HepG2 (cell line): ENCODE measurements around the gene H2AZ2. TPM values are rescaled to one million over a fixed set of nuclear protein-coding genes. Genes with fewer than 3 reads are reported as not detected.
A peak's percentile ranks its signal among the peaks of the same experiment; 100 is the strongest.

Experiments
- ATF4 ChIP-seq, 2 experiments: fragments of 450-650 bp in 1 of 2; sonication (generic) in 1 of 2; formaldehyde crosslinking; IDR thresholded peaks; 2 replicates each; pipeline versions ENCODE4 v1.5.0 to v1.8.0; 2020 to 2022; ENCODE audit warnings: mild to moderate bottlenecking in 1 of 2, missing genetic modification reagents in 1 of 2
- HBP1 ChIP-seq: IDR thresholded peaks from 2 replicates; pipeline ENCODE4 v1.6.1; 2016; ENCODE audit warnings: low read depth, control low read depth
- HMGXB3 ChIP-seq: sonication (generic); formaldehyde crosslinking; IDR thresholded peaks from 2 replicates; pipeline ENCODE4 v1.4.0; 2020; ENCODE audit warnings: missing genetic modification reagents, borderline replicate concordance
- REST ChIP-seq, 2 experiments: IDR thresholded peaks; 2 replicates each; pipeline ENCODE4 v1.6.1; 2011 to 2012; ENCODE audit warnings: low read length in 2 of 2, borderline replicate concordance in 1 of 2, low read depth in 1 of 2, mild to moderate bottlenecking in 1 of 2, moderate library complexity in 1 of 2
- SKIL ChIP-seq: sonication (generic); formaldehyde crosslinking; IDR thresholded peaks from 2 replicates; pipeline ENCODE4 v1.8.0; 2022; ENCODE audit warnings: missing genetic modification reagents, mild to moderate bottlenecking, moderate library complexity, borderline replicate concordance
- SMC3 ChIP-seq: IDR thresholded peaks from 2 replicates; pipeline ENCODE4 v1.6.1; 2011; ENCODE audit warnings: low read length, improper control_type of control experiment
- SRF ChIP-seq: IDR thresholded peaks from 2 replicates; pipeline ENCODE4 v1.6.1; 2011; ENCODE audit warnings: mild to moderate bottlenecking, low read depth, low read length, moderate library complexity
- TARDBP ChIP-seq: sonication (generic); formaldehyde crosslinking; IDR thresholded peaks from 2 replicates; pipeline ENCODE4 v1.8.0; 2022; ENCODE audit warnings: mild to moderate bottlenecking, missing genetic modification reagents
- ZBTB3 ChIP-seq: sonication (generic); formaldehyde crosslinking; IDR thresholded peaks from 2 replicates; pipeline ENCODE4 v1.4.0; 2020; ENCODE audit warnings: low read depth, mild to moderate bottlenecking, moderate library complexity, missing genetic modification reagents, borderline replicate concordance
- ZNF207 ChIP-seq: fragments of 450-650 bp; IDR thresholded peaks from 2 replicates; pipeline ENCODE4 v1.6.1; 2016; ENCODE audit warnings: antibody characterized with exemption, borderline replicate concordance
- ZNF232 ChIP-seq: sonication (generic); formaldehyde crosslinking; IDR thresholded peaks from 2 replicates; pipeline ENCODE4 v1.4.0; 2020; ENCODE audit warnings: missing genetic modification reagents, borderline replicate concordance
- ZNF607 ChIP-seq: sonication (generic); formaldehyde crosslinking; IDR thresholded peaks from 2 replicates; pipeline ENCODE4 v1.5.1; 2020; ENCODE audit warnings: missing genetic modification reagents, mild to moderate bottlenecking, borderline replicate concordance
- ZNF747 ChIP-seq: sonication (generic); formaldehyde crosslinking; IDR thresholded peaks from 2 replicates; pipeline ENCODE4 v1.8.1; 2023; ENCODE audit warnings: missing genetic modification reagents, mild to moderate bottlenecking, borderline replicate concordance
- ZZZ3 ChIP-seq: sonication (generic); formaldehyde crosslinking; IDR thresholded peaks from 2 replicates; pipeline ENCODE4 v1.4.0; 2020; ENCODE audit warnings: missing genetic modification reagents, mild to moderate bottlenecking, borderline replicate concordance
- polyA plus RNA-seq, 8 experiments: library from polyadenylated mRNA; depleted of rRNA in 3 of 8; stranded (reverse) in 7 of 8; unstranded in 1 of 8; fragments of >200 nt; fragmentation: Illumina TruSeq in 4 of 8; extraction: Trizol in 4 of 8; gene quantifications; 2 replicates each; pipeline versions ENCODE4 v1.2.1 to v1.2.3, GENCODE V29; 2011 to 2016; ENCODE audit warnings: low read depth in 4 of 8, missing spikeins in 1 of 8, mixed read lengths in 1 of 8; ENCODE audit not compliant: insufficient read depth in 1 of 8
- total RNA-seq, 5 experiments: library from RNA; depleted of rRNA; stranded (reverse); fragments of >200 nt; fragmentation: Illumina TruSeq; extraction: Trizol; gene quantifications; 2 replicates each; pipeline ENCODE4 v1.2.3, GENCODE V29; 2016; ENCODE audit warnings: low read depth in 1 of 5

Gene H2AZ2
- total and polyA plus RNA-seq, 2 of the 13 experiments (the other 11 are each of a cell fraction or from before 2014, with no cell fraction given) = 121 to 223 TPM

- TF ChIP-seq ZNF232 (no peak), ZNF607 (CRISPR knock-in tag) (no peak), REST (IDR thresholded peaks at IDR 0.05; ENCODE audit: borderline replicate concordance in 1 of 2, low read depth in 1 of 2, low read length in 2 of 2) (peak in 1 of 2 experiments; percentile 78; a peak in 3 of 4 replicates), TARDBP (CRISPR knock-in tag) (no peak), SRF (peak; percentile 89), SMC3 (peak; percentile 33), ZNF207 (no peak), ZNF747 (CRISPR knock-in tag) (no peak), ZZZ3 (no peak), ZBTB3 (CRISPR knock-in tag) (no peak), SKIL (no peak), HMGXB3 (no peak), HBP1 (CRISPR knock-in tag) (no peak), ATF4 (CRISPR knock-in tag; IDR thresholded peaks at IDR 0.05) (no peak)
Observed at GRCh38 chr7:44791278-44792219, 56.3 kb downstream of the H2AZ2 start (continued).
